HepG2 (cell line): ENCODE data around the gene SLC9C2. TPM values are rescaled to one million over a fixed set of nuclear protein-coding genes. Genes with fewer than 3 reads are reported as not detected.
"Not testable (repeated sequence)": the region's sequence is repeated elsewhere in the genome, so short reads cannot be mapped to it uniquely, and the experiment has no call there.

ENCODE experiments used
- ATAC-seq: fragments of 200-7000 bp; cut with Tn5 transposase; 3 replicates; pipeline ENCODE4 v1.9.1; 2020; ENCODE audit warnings: mild to moderate bottlenecking, moderate library complexity
- BruUV-seq: library from RNA; stranded (reverse); fragments of 400-500 nt; replicated peaks from 2 replicates; lab custom pipeline; 2021; lab: Mats Ljungman, UMichigan
- CTCF ChIA-PET: fragments of 300-600 bp; formaldehyde crosslinking; extraction: SDS; loops from one replicate; lab custom pipeline; 2021; ENCODE audit warnings: low total read pairs, inconsistent platforms, low intra/inter-chr PET ratio; lab: Yijun Ruan, JAX
- POLR2A ChIA-PET: fragments of 350-600 bp; sonication (Branson Sonifier 250); formaldehyde crosslinking; loops from one replicate; lab custom pipeline; 2020; ENCODE audit warnings: antibody characterized with exemption, inconsistent platforms; lab: Yijun Ruan, JAX
- DNase-seq: peaks from one replicate; pipeline ENCODE4 v3.0.0-alpha.2; 2015; ENCODE audit warnings: low spot score
- FAIRE-seq: peaks from 3 replicates; lab custom pipeline; 2011; peaks lifted over from hg19 to GRCh38; lab: Jason Lieb, UNC
- H2AFZ ChIP-seq: one replicate; pipeline ENCODE4 v1.6.1; 2011; ENCODE audit warnings: low read length, inconsistent platforms
- H3K27ac ChIP-seq: fragments of 300-600 bp; 3 replicates; pipeline ENCODE4 v1.8.0; 2011; ENCODE audit warnings: mixed run types, mild to moderate bottlenecking, mixed read lengths, low read length, inconsistent platforms; ENCODE audit not compliant: insufficient read depth; ENCODE audit errors: extremely low read length
- H3K27me3 ChIP-seq, 2 experiments: fragments of 200-600 bp in 1 of 2; 2 replicates in 1 of 2; 3 replicates in 1 of 2; pipeline versions ENCODE4 v1.6.0 to v1.8.0; 2011; ENCODE audit warnings: low read length in 2 of 2, mild to moderate bottlenecking in 2 of 2, moderate library complexity in 2 of 2, inconsistent platforms in 1 of 2; ENCODE audit not compliant: insufficient read depth in 2 of 2, control insufficient read depth in 1 of 2
- H3K36me3 ChIP-seq, 2 experiments: fragments of 200-600 bp in 1 of 2; replicated peaks in 1 of 2; 2 replicates in 1 of 2; 3 replicates in 1 of 2; pipeline versions ENCODE4 v1.5.1 to v1.8.0; 2011; ENCODE audit warnings: low read length in 2 of 2, inconsistent platforms in 1 of 2; ENCODE audit not compliant: insufficient read depth in 2 of 2, control insufficient read depth in 1 of 2
- H3K4me1 ChIP-seq: 2 replicates; pipeline ENCODE4 v1.5.1; 2012; ENCODE audit warnings: low read length, inconsistent platforms; ENCODE audit not compliant: insufficient read depth
- H3K4me2 ChIP-seq: 2 replicates; pipeline ENCODE4 v1.6.0; 2011; ENCODE audit warnings: low read depth, low read length, inconsistent platforms
- H3K4me3 ChIP-seq, 3 experiments: fragments of 200-600 bp in 1 of 3; sonication (generic), shearing (Covaris generic) in 1 of 3; replicated peaks in 1 of 3; 2 replicates each; pipeline ENCODE4 v1.5.1; 2011 to 2016; ENCODE audit warnings: low read length in 3 of 3, inconsistent platforms in 2 of 3, low read depth in 2 of 3, mild to moderate bottlenecking in 2 of 3, control low read depth in 1 of 3, mixed read lengths in 1 of 3; ENCODE audit not compliant: insufficient read depth in 1 of 3
- H3K79me2 ChIP-seq: one replicate; pipeline ENCODE4 v1.6.1; 2011; ENCODE audit warnings: low read length, inconsistent platforms; ENCODE audit not compliant: insufficient read depth
- H3K9ac ChIP-seq: 2 replicates; pipeline ENCODE4 v1.6.0; 2011; ENCODE audit warnings: mild to moderate bottlenecking, low read depth, low read length, inconsistent platforms; ENCODE audit not compliant: insufficient read depth
- H3K9me3 ChIP-seq: 2 replicates; pipeline ENCODE4 v1.5.1; 2012; ENCODE audit warnings: mild to moderate bottlenecking, low read length
- H4K20me1 ChIP-seq: 2 replicates; pipeline ENCODE4 v1.6.0; 2011; ENCODE audit warnings: inconsistent platforms, mild to moderate bottlenecking, low read length, moderate library complexity; ENCODE audit not compliant: insufficient read depth
- FOXO1 ChIP-seq: sonication (generic); formaldehyde crosslinking; IDR thresholded peaks from 2 replicates; pipeline ENCODE4 v1.4.0; 2020; ENCODE audit warnings: missing genetic modification reagents
- GABPB1 ChIP-seq: IDR thresholded peaks from 2 replicates; pipeline ENCODE4 v1.6.1; 2016; ENCODE audit warnings: mild to moderate bottlenecking, missing genetic modification reagents, moderate library complexity, missing compliant biosample characterization
- GTF2F1 ChIP-seq: fragments of 150-350 bp; IDR thresholded peaks from 2 replicates; pipeline ENCODE4 v1.6.1; 2014; ENCODE audit warnings: low read length
- GZF1 ChIP-seq: sonication (generic); formaldehyde crosslinking; IDR thresholded peaks from 2 replicates; pipeline ENCODE4 v1.5.1; 2020; ENCODE audit warnings: mild to moderate bottlenecking, missing genetic modification reagents
- HDAC1 ChIP-seq: sonication (generic); formaldehyde crosslinking; IDR thresholded peaks from 2 replicates; pipeline ENCODE4 v1.5.1; 2020; ENCODE audit warnings: mild to moderate bottlenecking, missing genetic modification reagents
- IRF2 ChIP-seq: IDR thresholded peaks from 2 replicates; pipeline ENCODE4 v1.6.1; 2018; ENCODE audit warnings: missing genetic modification reagents, missing compliant biosample characterization
- MAFK ChIP-seq, 2 experiments: IDR thresholded peaks in 1 of 2; conservative IDR thresholded peaks in 1 of 2; 2 replicates each; pipeline ENCODE4 v1.6.1; 2011; ENCODE audit warnings: improper control_type of control experiment in 2 of 2, low read length in 2 of 2
- NCOA2 ChIP-seq: sonication (generic); formaldehyde crosslinking; IDR thresholded peaks from 2 replicates; pipeline ENCODE4 v1.8.0; 2022; ENCODE audit warnings: inconsistent platforms
- SATB2 ChIP-seq: sonication (generic); formaldehyde crosslinking; IDR thresholded peaks from 2 replicates; pipeline ENCODE4 v1.5.0; 2020; ENCODE audit warnings: missing genetic modification reagents
- XRCC5 ChIP-seq: fragments of 200-400 bp; formaldehyde crosslinking; optimal IDR thresholded peaks from 2 replicates; pipeline ENCODE3; 2017; ENCODE audit warnings: mild to moderate bottlenecking, low read length
- ZBTB1 ChIP-seq: sonication (generic); formaldehyde crosslinking; IDR thresholded peaks from 2 replicates; pipeline ENCODE4 v1.4.0; 2020; ENCODE audit warnings: missing genetic modification reagents, borderline replicate concordance
- ZFP1 ChIP-seq: IDR thresholded peaks from 2 replicates; pipeline ENCODE4 v1.6.1; 2016
- ZNF292 ChIP-seq: sonication (generic); formaldehyde crosslinking; IDR thresholded peaks from 2 replicates; pipeline ENCODE4 v1.8.1; 2022; ENCODE audit warnings: mild to moderate bottlenecking, low read depth, missing genetic modification reagents, borderline replicate concordance
- ZNF333 ChIP-seq: sonication (generic); formaldehyde crosslinking; IDR thresholded peaks from 2 replicates; pipeline ENCODE4 v1.4.0; 2020; ENCODE audit warnings: mild to moderate bottlenecking, missing genetic modification reagents, borderline replicate concordance
- ZNF619 ChIP-seq: sonication (generic); formaldehyde crosslinking; IDR thresholded peaks from 2 replicates; pipeline ENCODE4 v1.4.0; 2020; ENCODE audit warnings: mild to moderate bottlenecking, missing genetic modification reagents
- ZNF749 ChIP-seq: sonication (generic); formaldehyde crosslinking; IDR thresholded peaks from 2 replicates; pipeline ENCODE4 v1.8.0; 2022; ENCODE audit warnings: mild to moderate bottlenecking, missing genetic modification reagents, moderate library complexity, borderline replicate concordance
- ZNF878 ChIP-seq: sonication (generic); formaldehyde crosslinking; IDR thresholded peaks from 2 replicates; pipeline ENCODE4 v1.8.1; 2023; ENCODE audit warnings: mild to moderate bottlenecking, missing genetic modification reagents, moderate library complexity
- ZSCAN21 ChIP-seq: sonication (generic); formaldehyde crosslinking; IDR thresholded peaks from 2 replicates; pipeline ENCODE4 v1.8.0; 2022; ENCODE audit warnings: mild to moderate bottlenecking, missing genetic modification reagents, moderate library complexity, borderline replicate concordance
- ZXDC ChIP-seq: sonication (generic); formaldehyde crosslinking; IDR thresholded peaks from 2 replicates; pipeline ENCODE4 v1.5.0; 2020; ENCODE audit warnings: mild to moderate bottlenecking, missing genetic modification reagents
- WGBS: methylation state at CpG from one replicate; pipeline ENCODE4 v1.1.6; 2017; ENCODE audit warnings: low lambda C conversion rate; 5-methylcytosine and 5-hydroxymethylcytosine counted together
- in situ Hi-C: cut with HindIII; loops from 2 replicates; pipeline ENCODE4 v1.10.0; 2017; ENCODE audit warnings: low pct_unique_long_range_greater_than_20kb; ENCODE audit not compliant: extremely low pct_ligation_motif_present
- intact Hi-C: fragments of 100-400 bp; cut with micrococcal nuclease; formaldehyde crosslinking; loops from one replicate; pipeline ENCODE4 v1.10.0; 2022; ENCODE audit not compliant: unreplicated experiment
- polyA plus RNA-seq, 8 experiments: library from polyadenylated mRNA; depleted of rRNA in 3 of 8; stranded (reverse) in 7 of 8; unstranded in 1 of 8; fragments of >200 nt; fragmentation: Illumina TruSeq in 4 of 8; extraction: Trizol in 4 of 8; gene quantifications; 2 replicates each; pipeline versions ENCODE4 v1.2.1 to v1.2.3, GENCODE V29; 2011 to 2016; ENCODE audit warnings: low read depth in 4 of 8, missing spikeins in 1 of 8, mixed read lengths in 1 of 8; ENCODE audit not compliant: insufficient read depth in 1 of 8
- total RNA-seq, 5 experiments: library from RNA; depleted of rRNA; stranded (reverse); fragments of >200 nt; fragmentation: Illumina TruSeq; extraction: Trizol; gene quantifications; 2 replicates each; pipeline ENCODE4 v1.2.3, GENCODE V29; 2016; ENCODE audit warnings: low read depth in 1 of 5

SLC9C2 gene
- total and polyA plus RNA-seq, 2 of the 13 experiments (the other 11 are each of a cell fraction or from before 2014, with no cell fraction given): 0.03 TPM; not detected in 1

GRCh38 chr1:173514503-173514902, 88.4 kb downstream of the SLC9C2 start:
- CTCF ChIA-PET, H2AFZ ChIP-seq: not testable (repeated sequence)
- TF ChIP-seq MAFK (conservative IDR thresholded peaks at IDR 0.05 in 1 of 2, IDR thresholded peaks at IDR 0.05 in 1 of 2; ENCODE audit: low read length in 2 of 2): peak in 1 of 2 experiments; percentile 10; a peak in 1 of 4 replicates
- TF ChIP-seq, all 625 proteins: peak for 1; not testable (repeated sequence) for 624
- H3K4me2 ChIP-seq, H3K4me3 ChIP-seq, H4K20me1 ChIP-seq, H3K27ac ChIP-seq, POLR2A ChIA-PET, ATAC-seq, H3K9ac ChIP-seq, BruUV-seq, FAIRE-seq, H3K36me3 ChIP-seq, intact Hi-C loops, H3K9me3 ChIP-seq, H3K27me3 ChIP-seq, in situ Hi-C loops, H3K4me1 ChIP-seq, DNase-seq, H3K79me2 ChIP-seq: not testable (repeated sequence)
- 44% methylated on average over 1 of the region's 1 CpG for WGBS

- no TSS peak for BruUV-seq
- ChIA-PET CTCF (no interaction called here), POLR2A (no interaction called here)
- no peaks in the 10 kb centered on the region for H4K20me1 ChIP-seq
- in situ Hi-C loops (loop anchor here (5.0 kb wide), 1 partner anchor 77 kb away; no protein-coding TSS in a partner anchor), intact Hi-C loops (loop anchor here (10.0 kb wide), 1 partner anchor 765 kb away; no protein-coding TSS in a partner anchor)
- no peaks in the 10 kb centered on the region for H3K27me3 ChIP-seq
- no peak overlapping the region for H3K27ac ChIP-seq
- DNase-seq (no peak), FAIRE-seq (no peak), ATAC-seq (no peak)
- H3K9ac ChIP-seq: no peak overlapping the region
- no peaks in the 10 kb centered on the region for H3K79me2 ChIP-seq
- no peaks in the 10 kb centered on the region for H3K9me3 ChIP-seq
- no peaks in the 10 kb centered on the region for H3K36me3 ChIP-seq
- 15% methylated on average over 1 of the region's 1 CpG for WGBS
- no peak overlapping the region for H3K4me2 ChIP-seq
- no peak overlapping the region for H2AFZ ChIP-seq
- H3K4me3 ChIP-seq: no peak overlapping the region
- H3K4me1 ChIP-seq: 0 out of 2 replicates have a peak, but pooled peaks cover 6% of the 10 kb centered on the region
- TF ChIP-seq ZSCAN21 (no peak), GABPB1 (no peak), IRF2 (CRISPR knock-in tag) (no peak), GTF2F1 (no peak), FOXO1 (CRISPR knock-in tag) (no peak), ZXDC (no peak), GZF1 (no peak), ZNF292 (no peak), ZFP1 (CRISPR knock-in tag) (no peak), HDAC1 (CRISPR knock-in tag) (no peak), SATB2 (CRISPR knock-in tag) (no peak), XRCC5 (no peak), ZNF749 (CRISPR knock-in tag) (no peak), ZNF878 (CRISPR knock-in tag) (no peak), NCOA2 (CRISPR knock-in tag) (no peak), ZBTB1 (CRISPR knock-in tag) (no peak), ZNF619 (CRISPR knock-in tag) (no peak), ZNF333 (CRISPR knock-in tag) (no peak)
Measured at GRCh38 chr1:173509797-173510196, 93.1 kb downstream of the SLC9C2 start.
